HG02870 (cell line): ENCODE results near the gene CDH23.

Experiments used
- ATAC-seq: cut with Tn5 transposase; IDR thresholded peaks from one replicate; pipeline ENCODE4 v1.9.1; 2021; ENCODE audit warnings: mild to moderate bottlenecking, moderate library complexity; ENCODE audit not compliant: unreplicated experiment

The CDH23 gene

DNA sequence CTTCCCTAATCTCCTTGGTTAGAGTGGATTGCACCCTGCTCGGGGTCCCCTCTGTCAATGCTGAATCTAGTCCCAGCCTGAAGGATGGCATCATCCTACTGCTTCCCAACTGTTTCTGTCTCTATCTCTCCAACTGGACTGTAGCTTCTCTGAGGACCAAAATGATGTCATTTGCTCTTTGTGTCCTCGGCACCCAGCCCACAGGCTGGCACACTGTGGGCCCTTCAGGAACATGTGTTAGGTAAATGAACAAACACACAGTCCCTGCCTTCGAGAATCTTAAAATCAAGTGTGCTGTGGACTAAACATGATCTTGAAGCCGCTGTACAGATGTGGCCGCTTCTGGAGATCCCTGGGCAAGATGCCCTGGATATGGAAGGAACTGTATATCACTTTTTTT is 5.0 kb upstream of the CDH23 start:
- ATAC-seq: no peak

- no peak for ATAC-seq
Measured at GRCh38 chr10:71392292-71392691, 4.4 kb upstream of the CDH23 start.

- no peak for ATAC-seq
Measured at GRCh38 chr10:71392791-71393781, 3.6 kb upstream of the CDH23 start.

DNA sequence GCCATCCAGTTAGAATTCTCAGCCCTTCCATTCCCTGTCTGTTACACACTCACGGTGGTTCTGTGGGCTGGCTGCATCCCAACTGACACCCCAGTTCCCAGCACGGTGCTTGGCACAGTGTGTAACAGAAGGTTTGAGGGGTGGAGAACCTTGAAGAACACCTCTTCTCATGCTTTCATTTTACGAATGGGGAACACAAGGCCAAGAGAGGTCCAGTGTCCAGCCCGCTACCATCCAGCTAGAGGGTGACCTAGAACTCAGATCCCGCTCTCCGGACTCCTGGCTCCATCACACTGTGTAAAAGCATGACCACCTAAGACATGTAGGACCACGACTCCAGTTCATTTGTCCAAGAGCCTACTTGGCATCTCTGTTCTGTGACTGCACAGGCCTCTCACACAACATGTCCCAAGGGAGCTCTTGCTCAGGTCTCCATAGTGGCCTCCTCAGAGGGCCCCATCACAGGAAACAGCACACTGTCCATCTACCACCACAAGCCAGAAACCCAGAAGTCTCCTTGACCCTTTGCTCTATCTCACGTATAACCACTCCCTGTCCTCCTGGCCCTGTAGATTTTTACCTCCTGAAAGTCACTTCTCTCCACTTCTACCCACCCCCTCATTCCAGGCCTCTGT is 2.8 kb upstream of the CDH23 start:
- no peak for ATAC-seq

- ATAC-seq: no peak
Measured at GRCh38 chr10:71394926-71395562, 1.7 kb upstream of the CDH23 start.

DNA sequence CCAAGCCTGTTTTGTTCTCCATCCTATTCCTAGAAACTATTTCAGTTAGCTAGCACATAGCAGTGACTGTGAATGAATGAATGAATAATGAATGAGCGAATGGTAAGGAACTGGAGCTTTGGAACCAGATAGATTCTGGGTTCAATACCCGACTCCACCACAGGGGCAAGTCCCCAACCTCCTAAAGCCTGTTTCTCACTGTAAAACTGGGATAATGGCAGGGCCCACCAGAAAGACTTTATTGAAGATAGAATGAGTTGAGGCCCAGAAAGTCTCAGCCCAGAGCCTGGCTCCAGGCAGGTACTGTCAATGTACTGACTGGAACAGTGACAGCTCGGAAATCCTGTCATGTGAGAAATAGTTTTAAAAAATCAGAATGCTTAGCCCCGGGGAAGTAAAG is 1.1 kb upstream of the CDH23 start:
- ATAC-seq: no peak

DNA sequence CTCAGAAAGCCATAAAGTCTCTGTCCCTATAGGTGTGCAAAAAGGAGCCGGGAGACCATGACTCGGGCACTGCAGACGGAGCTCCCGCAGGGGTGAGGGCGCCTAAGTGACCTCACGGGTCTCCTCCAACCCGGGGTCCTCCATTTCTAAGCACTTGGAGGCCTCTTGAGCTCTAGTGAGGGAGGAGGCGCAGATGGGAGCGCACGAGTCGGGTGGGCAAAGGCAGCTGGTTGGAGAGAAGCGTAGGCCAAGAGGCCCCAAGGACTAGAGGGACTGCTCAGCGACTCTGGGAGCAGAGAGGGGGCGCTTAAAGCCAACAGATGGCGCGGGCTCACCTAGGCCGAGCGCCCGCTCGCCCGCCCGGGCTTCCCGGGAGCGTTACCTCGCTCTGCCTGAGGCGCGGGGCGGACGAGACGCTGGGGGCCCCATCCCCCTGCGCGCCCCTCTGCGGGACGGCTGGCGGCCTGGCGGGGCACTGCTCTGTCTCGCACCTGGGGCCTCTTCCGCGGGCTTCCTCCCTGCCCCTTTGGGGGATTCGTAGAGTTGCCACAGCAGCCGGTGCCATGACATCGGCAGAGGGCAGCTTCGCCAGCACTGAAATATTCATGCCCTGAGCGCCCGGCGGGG is 523 bp upstream of the CDH23 start:
- ATAC-seq: no peak

DNA sequence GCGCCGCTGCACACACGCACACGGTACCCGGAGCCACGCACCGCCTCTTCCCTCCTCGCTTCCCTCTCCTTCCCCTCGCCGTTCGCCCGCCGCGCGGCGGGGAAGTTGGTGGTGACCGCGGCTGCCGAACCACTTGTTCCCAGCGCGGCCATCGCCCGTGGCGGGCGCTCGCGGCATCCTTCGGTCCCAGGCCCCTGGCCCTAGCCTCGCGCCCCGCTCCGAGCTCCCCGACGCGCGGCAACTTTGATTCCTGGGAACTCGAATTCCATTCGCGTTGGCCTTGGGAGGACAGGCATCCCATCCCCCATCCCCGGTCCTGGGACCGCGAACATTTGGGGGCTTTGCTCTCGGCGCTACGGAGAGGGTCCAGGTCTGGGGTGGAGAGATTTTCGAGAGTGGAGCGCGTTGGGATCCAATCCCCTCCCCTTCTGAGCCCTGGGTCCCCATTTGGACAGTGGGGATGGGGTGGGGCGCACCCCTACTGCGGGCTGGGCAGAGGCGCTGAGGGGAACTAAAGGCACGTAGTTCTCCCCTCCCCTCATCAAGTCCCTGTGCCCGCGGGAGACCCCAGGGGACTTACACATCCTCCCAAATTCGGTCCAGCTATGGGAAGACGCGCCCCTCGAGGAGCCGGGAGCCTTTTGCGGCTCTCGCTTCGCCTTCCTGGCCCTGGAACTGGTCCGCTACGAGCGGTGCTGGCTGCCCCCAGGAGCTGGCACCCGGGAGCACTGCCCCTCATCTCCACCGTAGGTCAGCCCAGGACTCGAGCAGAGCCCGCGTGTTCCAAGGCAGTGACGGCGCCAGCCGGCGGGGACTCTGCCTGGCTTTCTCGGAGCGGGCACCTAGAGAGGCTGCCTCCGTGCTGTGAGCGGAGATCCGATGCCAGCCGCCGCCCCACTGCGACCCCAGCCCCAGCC is 834 bp downstream of the CDH23 start:
- ATAC-seq: no peak

DNA sequence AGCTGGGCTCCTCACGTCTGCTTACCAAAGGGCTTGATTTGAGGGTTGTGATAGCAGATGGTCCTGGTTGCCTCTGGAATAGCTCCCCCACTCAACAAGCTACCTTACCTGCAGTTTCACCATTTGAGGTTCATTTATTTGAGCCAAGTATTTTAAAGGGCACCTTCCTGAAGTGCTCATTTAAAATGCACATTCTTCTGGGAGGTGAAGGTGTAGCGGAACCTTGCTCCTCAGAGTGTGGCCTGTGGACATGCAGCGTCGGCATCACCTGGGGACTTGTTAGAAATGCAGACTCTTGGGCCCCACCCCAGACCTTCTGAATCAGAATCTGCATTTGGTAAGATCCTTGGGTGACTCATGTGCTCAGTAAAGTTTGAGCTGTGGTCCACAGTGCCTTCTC is 2.3 kb downstream of the CDH23 start:
- no peak for ATAC-seq

DNA sequence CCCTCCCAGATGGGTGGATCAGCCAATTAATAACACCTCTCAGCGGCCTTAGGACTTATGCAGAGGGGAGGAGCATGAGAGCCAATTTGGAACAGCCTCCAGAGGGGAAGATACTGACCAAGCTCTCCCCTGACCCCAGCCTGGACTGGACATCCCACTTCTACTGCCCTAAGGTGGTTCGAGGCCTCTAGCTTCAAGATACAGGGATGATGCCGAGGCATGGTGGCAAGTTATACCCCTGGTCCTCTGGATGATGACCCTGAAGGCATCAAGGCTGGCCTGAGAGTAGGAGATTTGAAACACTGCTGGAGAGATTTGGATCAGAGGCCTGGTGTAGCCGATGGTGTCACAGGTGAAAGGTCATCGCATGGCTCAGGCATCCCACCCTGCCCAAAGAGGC is 3.2 kb downstream of the CDH23 start:
- no peak for ATAC-seq

DNA sequence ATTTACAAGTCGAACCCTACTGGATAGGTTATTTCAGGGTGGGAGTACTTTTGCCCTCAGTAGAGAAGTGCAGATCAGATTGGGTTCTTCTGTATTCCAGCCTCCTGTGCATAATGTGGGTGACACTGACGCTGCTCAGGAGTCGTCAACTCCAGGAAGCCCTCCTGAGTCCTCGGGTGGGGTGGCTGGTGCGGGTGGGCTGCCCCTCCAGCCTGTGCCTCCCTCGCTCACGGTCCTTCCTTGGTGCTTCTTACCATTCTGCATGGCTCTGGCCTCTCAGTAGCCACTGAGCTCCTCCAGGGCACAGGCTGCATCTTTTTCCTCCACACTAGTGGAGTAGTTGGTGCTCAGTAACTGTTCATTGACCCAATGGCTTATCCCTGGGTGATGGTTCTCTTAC is 4.3 kb downstream of the CDH23 start:
- no peak for ATAC-seq

DNA sequence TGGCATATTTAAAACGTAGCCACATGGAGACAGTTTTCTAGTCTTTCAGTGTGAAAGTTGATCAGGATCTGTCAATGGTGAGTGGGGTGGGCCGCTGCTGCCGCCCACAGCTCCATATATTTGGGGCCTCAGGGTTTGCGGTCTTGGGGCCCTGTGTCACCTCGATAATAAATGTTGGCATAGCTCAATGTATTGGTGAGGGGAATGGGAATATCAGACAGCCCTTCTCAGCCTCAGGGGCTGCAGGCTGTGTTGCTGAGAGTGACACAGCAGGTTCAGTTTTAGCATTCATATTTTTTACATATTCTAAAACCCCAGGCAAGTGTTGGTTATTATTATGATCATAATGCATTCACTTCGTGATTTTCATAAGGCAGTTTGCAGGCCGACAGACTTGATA is 5.3 kb downstream of the CDH23 start:
- ATAC-seq: no peak

DNA sequence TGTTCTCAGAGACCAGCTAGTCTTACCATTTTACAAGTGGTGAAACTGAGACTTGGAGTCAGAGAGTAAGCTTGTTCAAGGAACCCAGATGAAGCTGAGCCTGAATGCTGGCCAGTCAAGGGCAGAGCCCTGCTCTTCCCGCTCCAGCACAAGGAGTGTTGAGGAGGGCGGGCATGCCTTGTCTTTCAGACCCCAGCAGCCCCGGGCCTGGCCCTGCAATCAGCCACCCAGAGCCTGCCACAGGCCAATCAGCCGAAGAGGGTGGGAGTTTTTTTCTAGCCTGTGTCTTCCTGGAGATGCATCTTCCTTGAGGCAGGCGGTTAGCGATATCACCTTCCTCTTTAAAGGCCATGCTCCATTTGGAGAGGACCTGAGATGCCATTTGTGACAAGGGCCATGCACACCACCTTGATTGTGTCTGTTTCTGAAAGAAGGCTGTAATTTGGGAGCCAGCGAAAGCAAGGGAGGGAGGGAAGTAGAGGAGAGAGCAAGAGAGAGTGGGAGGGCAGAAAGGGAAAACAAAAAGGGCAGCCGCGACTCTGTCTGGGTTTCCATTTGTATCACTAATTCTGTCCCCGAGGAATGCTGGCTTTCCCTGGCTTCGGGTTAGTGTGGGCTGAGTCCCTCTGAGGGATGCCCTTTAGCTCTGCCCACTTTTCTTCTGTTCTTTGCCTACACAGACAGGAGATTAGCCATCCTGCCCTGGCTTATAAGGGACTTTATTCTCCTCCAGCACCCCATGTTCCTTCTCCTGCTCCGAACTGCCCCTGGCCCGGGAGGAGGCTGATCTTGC is 8.0 kb downstream of the CDH23 start:
- no peak for ATAC-seq

DNA sequence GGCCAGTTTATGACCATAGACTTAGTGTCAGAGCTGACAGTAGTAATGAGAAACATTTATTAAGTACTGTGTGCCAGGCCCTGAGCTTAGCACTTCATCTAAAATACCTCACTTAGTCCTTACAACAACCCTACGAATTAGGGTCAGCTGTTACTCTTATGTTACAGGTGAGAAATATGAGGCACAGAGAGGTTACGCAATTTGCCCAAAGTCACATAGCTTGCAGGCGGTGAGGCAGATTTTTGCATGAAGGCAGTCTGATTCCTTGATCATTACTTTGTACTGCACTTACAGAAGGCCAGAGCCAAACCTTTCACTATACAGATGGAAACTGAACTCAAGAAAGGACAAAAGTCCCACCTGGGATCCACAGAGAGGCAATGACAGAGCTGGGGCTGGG is 10.2 kb downstream of the CDH23 start:
- ATAC-seq: no peak

GRCh38 chr10:71408436-71409225 is 11.9 kb downstream of the CDH23 start:
- ATAC-seq: no peak

DNA sequence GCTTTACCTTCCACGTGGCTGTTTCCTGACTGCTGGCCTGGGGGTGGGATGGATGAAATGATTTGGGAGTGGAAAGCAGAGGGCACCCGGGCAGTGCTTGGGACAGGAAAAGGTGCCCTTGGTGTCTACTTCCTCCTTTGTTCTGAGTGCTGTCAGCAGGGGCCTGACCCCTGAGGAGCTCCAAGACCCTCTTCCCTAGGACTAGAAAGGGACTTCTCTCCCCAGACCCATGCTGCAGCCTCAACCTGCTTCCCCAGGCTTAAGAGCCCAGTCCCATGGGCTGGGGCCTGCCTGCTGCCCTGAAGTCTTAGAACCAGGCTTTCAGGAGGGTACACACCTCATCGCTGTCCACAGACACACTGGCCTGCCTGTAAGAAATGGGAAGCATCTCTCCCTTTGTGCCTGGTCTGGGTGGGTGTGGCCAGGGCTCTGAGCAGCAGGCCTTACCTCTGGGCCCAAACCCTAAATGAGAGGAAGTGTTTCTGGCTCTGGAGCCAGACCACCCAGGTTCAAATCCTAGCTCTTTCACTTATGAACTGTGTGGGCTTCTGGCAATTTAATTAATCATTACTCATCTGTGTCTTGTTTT is 12.9 kb downstream of the CDH23 start:
- no peak for ATAC-seq

- ATAC-seq: no peak
Measured at GRCh38 chr10:71413581-71413980, 16.9 kb downstream of the CDH23 start.

- no peak for ATAC-seq
Measured at GRCh38 chr10:71414359-71414758, 17.6 kb downstream of the CDH23 start.
